ENCODE data around the gene SERINC1. TPM values are rescaled to one million over a fixed set of nuclear protein-coding genes. Genes with fewer than 3 reads are reported as not detected.

The SERINC1 gene
- total RNA-seq, 4 donors from 2014 or later, result 260 to 432 (median 345) TPM

DNA sequence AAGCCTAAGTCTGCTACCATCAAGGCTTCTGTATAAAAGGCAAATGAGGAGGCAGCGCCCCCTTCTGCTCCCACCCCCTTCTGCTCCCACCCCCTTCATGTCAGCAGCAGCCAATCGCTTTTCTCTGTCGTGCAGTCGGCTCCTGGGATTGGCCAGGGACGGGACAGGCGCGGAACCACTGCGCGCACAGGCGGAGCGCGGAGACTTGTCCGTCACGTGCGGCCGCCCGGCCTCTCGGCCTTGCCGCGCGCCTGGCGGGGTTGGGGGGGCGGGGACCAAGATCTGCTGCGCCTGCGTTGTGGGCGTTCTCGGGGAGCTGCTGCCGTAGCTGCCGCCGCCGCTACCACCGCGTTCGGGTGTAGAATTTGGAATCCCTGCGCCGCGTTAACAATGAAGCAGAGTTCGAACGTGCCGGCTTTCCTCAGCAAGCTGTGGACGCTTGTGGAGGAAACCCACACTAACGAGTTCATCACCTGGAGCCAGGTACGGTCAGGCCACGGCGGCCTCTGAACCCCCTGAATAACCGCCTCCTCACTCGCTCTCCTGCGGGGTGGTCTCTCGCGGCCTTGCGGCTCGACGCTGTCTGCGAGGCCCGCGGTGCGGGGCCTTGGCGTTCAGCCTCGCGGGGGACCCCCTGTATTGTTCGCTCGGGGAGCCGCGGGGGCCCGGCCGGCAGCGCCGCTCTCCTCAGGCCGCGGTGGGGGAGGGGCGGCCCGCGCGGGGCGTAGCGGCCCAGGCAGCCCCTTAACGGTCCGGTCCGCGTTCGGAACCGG, 72.1 kb downstream of the SERINC1 start, which contains the start of gene HSF2:
Gene HSF2 (plus strand): TSS at position 305 of the 773 bp plus-strand sequence. CDS start 86 bp downstream, at position 391.
- Histone ChIP-seq H3K27me3 (no peaks in the 10 kb centered on the region), H3K4me1 (peaks cover 0 to 49% (median 4%) of the 10 kb centered on the region in 3 donors), H3K4me3 (peak within 1 kb of the TSS; percentile 89), H3K27ac (peak within 1 kb of the TSS; percentile 72 to 97 (median 93)), H3K36me3 (no peaks in the 10 kb centered on the region), H3K9me3 (no peaks in the 10 kb centered on the region)
- TF ChIP-seq EP300 (IDR thresholded peaks at IDR 0.05), result no peak
- peak; percentile 34 to 51 for TF ChIP-seq POLR2A (IDR thresholded peaks at IDR 0.05)
- TF ChIP-seq POLR2AphosphoS5 (IDR thresholded peaks at IDR 0.05), result peak; percentile 23
- TF ChIP-seq, protein P1, sequence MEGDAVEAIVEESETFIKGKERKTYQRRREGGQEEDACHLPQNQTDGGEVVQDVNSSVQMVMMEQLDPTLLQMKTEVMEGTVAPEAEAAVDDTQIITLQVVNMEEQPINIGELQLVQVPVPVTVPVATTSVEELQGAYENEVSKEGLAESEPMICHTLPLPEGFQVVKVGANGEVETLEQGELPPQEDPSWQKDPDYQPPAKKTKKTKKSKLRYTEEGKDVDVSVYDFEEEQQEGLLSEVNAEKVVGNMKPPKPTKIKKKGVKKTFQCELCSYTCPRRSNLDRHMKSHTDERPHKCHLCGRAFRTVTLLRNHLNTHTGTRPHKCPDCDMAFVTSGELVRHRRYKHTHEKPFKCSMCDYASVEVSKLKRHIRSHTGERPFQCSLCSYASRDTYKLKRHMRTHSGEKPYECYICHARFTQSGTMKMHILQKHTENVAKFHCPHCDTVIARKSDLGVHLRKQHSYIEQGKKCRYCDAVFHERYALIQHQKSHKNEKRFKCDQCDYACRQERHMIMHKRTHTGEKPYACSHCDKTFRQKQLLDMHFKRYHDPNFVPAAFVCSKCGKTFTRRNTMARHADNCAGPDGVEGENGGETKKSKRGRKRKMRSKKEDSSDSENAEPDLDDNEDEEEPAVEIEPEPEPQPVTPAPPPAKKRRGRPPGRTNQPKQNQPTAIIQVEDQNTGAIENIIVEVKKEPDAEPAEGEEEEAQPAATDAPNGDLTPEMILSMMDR (IDR thresholded peaks at IDR 0.05), result peak in 2 of 4 experiments; percentile 12 to 55
- 0% methylated on average over 5 of the region's 82 CpGs; no CpG with 5 or more reads in 1 of the 2 donors for WGBS, 2 donors (ENCODE audit: low coverage in 1 of 2)
- ATAC-seq, result peak; percentile 100

GRCh38 chr6:122399055-122399347, 72.6 kb downstream of the SERINC1 start:
- peak overlapping the region; percentile 43 to 94 (median 86) for H3K27ac ChIP-seq
- no peaks in the 10 kb centered on the region for H3K27me3 ChIP-seq
- no peaks in the 10 kb centered on the region for H3K9me3 ChIP-seq
- peaks cover 0 to 43% (median 4%) of the 10 kb centered on the region in 3 donors for H3K4me1 ChIP-seq
- peak overlapping the region; percentile 3 to 89 for H3K4me3 ChIP-seq
- 0% methylated on average over 2 of the region's 2 CpGs; no CpG with 5 or more reads in 1 of the 2 donors for WGBS, 2 donors (ENCODE audit: low coverage in 1 of 2)
- no peak for ATAC-seq
- TF ChIP-seq EP300 (IDR thresholded peaks at IDR 0.05) (no peak), POLR2AphosphoS5 (IDR thresholded peaks at IDR 0.05) (peak; percentile 14)
- no peaks in the 10 kb centered on the region for H3K36me3 ChIP-seq

GRCh38 chr6:122394016-122394415, 77.6 kb downstream of the SERINC1 start:
- no peaks in the 10 kb centered on the region for H3K9me3 ChIP-seq
- peaks cover 0 to 29% (median 0%) of the 10 kb centered on the region in 3 donors for H3K4me1 ChIP-seq
- no peak overlapping the region for H3K4me3 ChIP-seq
- no peaks in the 10 kb centered on the region for H3K27me3 ChIP-seq
- TF ChIP-seq POLR2AphosphoS5 (IDR thresholded peaks at IDR 0.05) (no peak), POLR2A (IDR thresholded peaks at IDR 0.05) (no peak), EP300 (IDR thresholded peaks at IDR 0.05) (no peak)
- TF ChIP-seq, protein P1 (IDR thresholded peaks at IDR 0.05), result no peak
- WGBS, 2 donors (ENCODE audit: low coverage in 1 of 2), result 67 to 100% methylated on average over 2 to 5 of the region's 5 CpGs
- H3K27ac ChIP-seq, result peak overlapping the region in 3 of 4 donors; percentile 21 to 50 (median 31)
- ATAC-seq, result no peak
- no peaks in the 10 kb centered on the region for H3K36me3 ChIP-seq

GRCh38 chr6:122393351-122393896, 78.2 kb downstream of the SERINC1 start:
- WGBS, 2 donors (ENCODE audit: low coverage in 1 of 2), result 0 to 63% methylated on average over 1 to 5 of the region's 8 CpGs
- Histone ChIP-seq H3K27me3 (no peaks in the 10 kb centered on the region), H3K4me3 (no peak overlapping the region), H3K9me3 (no peaks in the 10 kb centered on the region), H3K27ac (peak overlapping the region in 3 of 4 donors; percentile 21 to 50 (median 31)), H3K4me1 (peaks cover 0 to 23% (median 0%) of the 10 kb centered on the region in 3 donors), H3K36me3 (no peaks in the 10 kb centered on the region)
- TF ChIP-seq POLR2AphosphoS5 (IDR thresholded peaks at IDR 0.05), result no peak
- no peak for TF ChIP-seq POLR2A (IDR thresholded peaks at IDR 0.05)
- TF ChIP-seq EP300 (IDR thresholded peaks at IDR 0.05), result no peak
- TF ChIP-seq, protein P1 (IDR thresholded peaks at IDR 0.05), result no peak
- no peak for ATAC-seq

Small RNA genes lying within 50 kb of the gene (small RNA-seq; reads per million reads assigned to genes)
- 0 reads per million in 4 donors for gene Z99129.1

Other genes starting within 250 kb of the SERINC1 start
- gene HSF2, start 72.2 kb downstream of the SERINC1 start, total RNA-seq, result 10 to 100 TPM; 21.1 to 37.1 (median 30.7) TPM
- 1 to 10 TPM in 1 of 4 donors, under 1 TPM in 1, not detected in 2; 0.67 to 1.1 TPM for gene PKIB, start 138.6 kb upstream of the SERINC1 start, total RNA-seq